Effector memory CD4-positive, alpha-beta T cell (primary cell): ENCODE data around the gene PLEKHM3.

Experiments used
- DNase-seq, 3 donors: peaks; one replicate each; pipeline ENCODE4 v3.0.0-alpha.2; 2020
- H3K27ac ChIP-seq: 2 replicates; pipeline ENCODE4 v1.7.0; 2013; ENCODE audit warnings: mild to moderate bottlenecking, low read length, moderate library complexity; ENCODE audit not compliant: insufficient read depth, poor library complexity, severe bottlenecking
- H3K27me3 ChIP-seq: replicated peaks from 2 replicates; pipeline ENCODE4 v1.7.0; 2013; ENCODE audit warnings: mild to moderate bottlenecking, low read length; ENCODE audit not compliant: insufficient read depth, control insufficient read depth, poor library complexity, severe bottlenecking
- H3K36me3 ChIP-seq: 2 replicates; pipeline ENCODE4 v1.7.0; 2013; ENCODE audit warnings: mild to moderate bottlenecking, low read length, moderate library complexity; ENCODE audit not compliant: control insufficient read depth, insufficient read depth
- H3K4me1 ChIP-seq: 2 replicates; pipeline ENCODE4 v1.7.0; 2013; ENCODE audit warnings: low read length, mild to moderate bottlenecking; ENCODE audit not compliant: control insufficient read depth, insufficient read depth, poor library complexity, severe bottlenecking
- H3K4me3 ChIP-seq: 2 replicates; pipeline ENCODE4 v1.7.0; 2013; ENCODE audit warnings: low read length, low read depth, mild to moderate bottlenecking; ENCODE audit not compliant: insufficient read depth, poor library complexity, severe bottlenecking
- H3K9me3 ChIP-seq: 2 replicates; pipeline ENCODE4 v1.7.0; 2013; ENCODE audit warnings: mild to moderate bottlenecking, low read length, moderate library complexity; ENCODE audit not compliant: control insufficient read depth

PLEKHM3 gene

DNA sequence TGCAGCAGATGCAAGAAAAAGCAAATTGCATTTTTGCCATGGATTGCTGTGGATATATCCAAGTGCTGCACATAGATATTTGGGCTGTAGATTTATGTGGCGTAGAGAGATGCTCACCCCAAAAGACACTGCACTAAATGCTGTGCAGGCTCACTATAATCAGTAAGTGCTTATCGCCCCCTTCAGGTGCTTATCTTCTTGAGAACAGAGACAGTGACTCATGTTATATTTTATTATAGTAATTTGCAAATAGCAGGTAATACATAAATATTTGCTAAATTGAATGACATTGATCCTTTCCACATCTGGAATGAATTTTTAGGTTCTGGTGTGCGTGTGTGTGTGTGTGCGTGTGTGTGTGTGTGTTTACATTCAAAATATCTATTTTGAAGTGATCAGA is 36.8 kb upstream of the PLEKHM3 start:
- DNase-seq, result no peak
- H3K27me3 ChIP-seq, result no peaks in the 10 kb centered on the region

DNA sequence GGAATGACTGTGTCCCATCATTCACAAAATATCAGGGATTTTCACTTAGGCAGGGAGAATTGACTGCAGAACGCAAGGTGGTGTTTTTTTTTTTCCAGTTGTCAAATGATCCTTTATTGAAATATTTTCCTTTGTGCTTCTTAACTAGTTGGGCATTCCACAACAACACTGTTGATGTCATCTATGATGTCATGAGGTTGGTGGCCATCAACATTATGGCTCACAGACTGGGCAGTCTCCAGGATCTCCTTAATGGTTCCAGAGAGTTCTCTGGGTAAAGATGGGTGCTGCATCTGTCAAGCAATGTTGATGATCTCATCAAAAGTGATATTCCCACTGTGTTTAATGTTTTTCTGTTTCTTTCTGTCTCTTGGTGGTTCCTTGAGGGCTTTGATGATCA is 31.8 kb upstream of the PLEKHM3 start:
- no peaks in the 10 kb centered on the region for H3K27me3 ChIP-seq
- no peak overlapping the region for H3K27ac ChIP-seq
- no peak overlapping the region for H3K4me3 ChIP-seq
- no peaks in the 10 kb centered on the region for H3K9me3 ChIP-seq
- no peaks in the 10 kb centered on the region for H3K4me1 ChIP-seq
- H3K36me3 ChIP-seq, result no peaks in the 10 kb centered on the region
- DNase-seq, result no peak

More for the DNA sequence above, 36.8 kb upstream of the PLEKHM3 start:
- Histone ChIP-seq H3K9me3 (no peaks in the 10 kb centered on the region), H3K27ac (no peak overlapping the region), H3K36me3 (no peaks in the 10 kb centered on the region), H3K4me1 (no peaks in the 10 kb centered on the region), H3K4me3 (no peak overlapping the region)

DNA sequence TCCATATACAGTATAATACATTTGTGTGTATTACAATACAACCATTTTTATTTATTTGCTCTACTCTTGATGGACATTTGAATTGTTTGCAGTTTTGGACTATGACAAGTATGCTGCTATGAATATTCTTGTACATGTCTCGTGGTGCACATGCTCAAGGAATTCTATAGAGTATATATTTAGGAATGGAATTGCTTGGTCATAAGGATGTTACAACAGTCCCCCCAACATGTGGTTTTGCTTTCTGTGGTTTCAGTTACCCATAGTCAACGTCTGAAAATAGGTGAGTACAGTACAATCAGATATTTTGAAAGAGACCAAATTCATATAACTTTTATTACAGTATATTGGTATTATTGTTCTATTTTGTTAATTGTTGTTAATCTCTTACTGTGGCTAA is 24.1 kb upstream of the PLEKHM3 start:
- no peak overlapping the region for H3K27ac ChIP-seq
- DNase-seq, result no peak
- H3K9me3 ChIP-seq, result no peaks in the 10 kb centered on the region
- H3K27me3 ChIP-seq, result no peaks in the 10 kb centered on the region
- H3K36me3 ChIP-seq, result no peaks in the 10 kb centered on the region
- no peaks in the 10 kb centered on the region for H3K4me1 ChIP-seq
- no peak overlapping the region for H3K4me3 ChIP-seq

DNA sequence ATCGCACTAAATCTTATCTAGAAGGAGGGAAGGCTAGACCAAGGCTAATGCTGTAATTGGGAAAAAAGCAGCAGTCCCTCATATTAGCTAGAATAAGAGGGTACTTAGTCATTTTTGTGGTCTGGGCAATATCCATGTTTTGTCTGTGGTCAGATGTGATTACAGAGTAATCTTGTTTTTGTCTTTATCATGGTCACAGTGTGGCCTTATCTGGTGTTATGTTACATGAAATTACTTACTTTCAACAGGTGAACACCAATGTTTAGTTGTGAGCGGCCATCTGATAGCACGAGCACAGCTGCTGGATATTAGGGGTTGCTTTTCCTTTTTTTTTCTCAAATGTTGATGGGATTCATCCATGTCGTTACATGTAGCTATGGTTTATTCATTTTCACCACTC is 23.7 kb upstream of the PLEKHM3 start:
- Histone ChIP-seq H3K4me3 (no peak overlapping the region), H3K4me1 (no peaks in the 10 kb centered on the region), H3K9me3 (no peaks in the 10 kb centered on the region), H3K27me3 (no peaks in the 10 kb centered on the region), H3K27ac (no peak overlapping the region), H3K36me3 (no peaks in the 10 kb centered on the region)
- DNase-seq, result no peak

DNA sequence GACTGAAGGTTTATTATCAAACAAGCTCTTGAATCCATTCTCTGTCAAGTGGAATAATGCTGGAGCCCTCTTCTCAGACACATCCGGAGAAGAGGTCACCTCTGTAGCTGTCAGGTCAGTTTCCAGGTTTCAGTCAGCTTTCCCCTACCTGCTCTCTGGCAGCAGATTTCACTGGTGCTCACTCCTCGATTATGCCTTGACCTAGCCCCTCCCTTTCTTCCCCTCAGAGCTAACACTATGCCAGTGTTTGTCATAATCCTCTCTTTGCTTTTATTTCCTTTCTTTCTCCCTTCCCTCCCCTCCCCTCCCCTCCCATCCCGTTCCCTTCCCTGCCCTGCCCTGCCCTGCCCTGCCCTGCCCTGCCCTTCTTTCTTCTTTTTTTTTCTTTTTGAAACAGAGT is 22.5 kb upstream of the PLEKHM3 start:
- no peak overlapping the region for H3K4me3 ChIP-seq

DNA sequence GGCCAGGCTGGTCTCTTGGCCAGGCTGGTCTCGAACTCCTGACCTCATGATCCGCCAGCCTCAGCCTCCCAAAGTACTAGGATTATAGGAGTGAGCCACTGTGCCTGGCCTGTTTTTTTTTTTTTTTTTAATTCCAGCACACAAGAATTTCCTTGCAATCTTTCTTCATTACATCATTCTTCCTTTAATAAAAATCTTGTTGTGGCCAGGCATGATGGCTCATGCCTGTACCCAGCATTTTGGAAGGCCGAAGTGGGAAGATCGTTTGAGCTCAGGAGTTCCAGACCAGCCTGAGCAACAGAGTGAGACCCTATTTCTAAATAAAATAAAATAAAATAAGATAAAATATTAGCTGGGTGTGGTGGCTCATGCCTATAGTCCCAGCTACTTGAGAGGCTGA is 21.4 kb upstream of the PLEKHM3 start:
- Histone ChIP-seq H3K4me1 (no peaks in the 10 kb centered on the region), H3K27me3 (no peaks in the 10 kb centered on the region), H3K27ac (no peak overlapping the region), H3K36me3 (no peaks in the 10 kb centered on the region), H3K9me3 (no peaks in the 10 kb centered on the region), H3K4me3 (no peak overlapping the region)
- DNase-seq, result no peak

More for the DNA sequence above, 22.5 kb upstream of the PLEKHM3 start:
- Histone ChIP-seq H3K36me3 (no peaks in the 10 kb centered on the region), H3K27ac (no peak overlapping the region), H3K9me3 (no peaks in the 10 kb centered on the region), H3K4me1 (no peaks in the 10 kb centered on the region), H3K27me3 (no peaks in the 10 kb centered on the region)
- DNase-seq, result no peak

DNA sequence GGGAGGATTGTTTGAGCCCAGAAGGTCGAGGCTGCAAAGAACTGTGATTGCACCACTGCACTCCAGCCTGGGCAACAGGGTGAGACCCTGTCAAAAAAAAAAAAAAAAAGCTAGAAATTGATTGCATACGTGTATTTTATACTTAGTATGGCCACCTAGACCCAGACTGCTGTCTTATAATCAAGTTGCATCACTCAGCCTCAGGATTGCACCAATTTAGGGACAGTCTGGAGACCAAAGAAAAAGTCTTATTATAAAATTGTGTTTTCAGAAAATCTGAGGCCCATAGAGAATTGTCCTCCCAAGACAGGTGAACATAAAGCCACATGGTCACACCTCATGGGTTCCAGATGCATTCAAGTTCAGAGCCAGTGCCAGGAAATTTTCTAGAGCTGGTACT is 17.1 kb upstream of the PLEKHM3 start:
- DNase-seq, result no peak
- H3K27ac ChIP-seq, result no peak overlapping the region
- no peaks in the 10 kb centered on the region for H3K9me3 ChIP-seq
- H3K4me1 ChIP-seq, result no peaks in the 10 kb centered on the region
- H3K36me3 ChIP-seq, result no peaks in the 10 kb centered on the region
- H3K27me3 ChIP-seq, result no peaks in the 10 kb centered on the region
- H3K4me3 ChIP-seq, result no peak overlapping the region

DNA sequence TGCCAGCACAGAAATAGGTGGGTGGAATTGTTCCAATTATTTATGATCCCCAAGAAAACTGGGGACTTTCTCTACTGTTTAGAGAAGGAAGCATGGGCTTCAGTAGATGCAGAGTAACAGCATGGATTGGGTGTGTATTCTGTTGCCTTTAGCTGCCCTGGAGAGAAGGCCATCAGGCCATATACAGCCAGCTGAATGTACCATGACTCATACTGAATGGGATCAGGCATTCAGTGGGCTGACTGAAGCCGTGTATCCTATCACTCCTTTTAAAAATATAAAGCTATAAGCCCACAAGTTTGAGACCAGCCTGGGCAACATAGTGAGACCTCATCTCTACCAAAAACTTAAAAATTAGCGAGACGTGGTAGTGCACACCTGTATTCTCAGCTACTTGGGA is 16.7 kb upstream of the PLEKHM3 start:
- no peak overlapping the region for H3K27ac ChIP-seq
- no peaks in the 10 kb centered on the region for H3K27me3 ChIP-seq
- H3K9me3 ChIP-seq, result no peaks in the 10 kb centered on the region
- no peak for DNase-seq
- no peak overlapping the region for H3K4me3 ChIP-seq
- no peaks in the 10 kb centered on the region for H3K36me3 ChIP-seq
- no peaks in the 10 kb centered on the region for H3K4me1 ChIP-seq

DNA sequence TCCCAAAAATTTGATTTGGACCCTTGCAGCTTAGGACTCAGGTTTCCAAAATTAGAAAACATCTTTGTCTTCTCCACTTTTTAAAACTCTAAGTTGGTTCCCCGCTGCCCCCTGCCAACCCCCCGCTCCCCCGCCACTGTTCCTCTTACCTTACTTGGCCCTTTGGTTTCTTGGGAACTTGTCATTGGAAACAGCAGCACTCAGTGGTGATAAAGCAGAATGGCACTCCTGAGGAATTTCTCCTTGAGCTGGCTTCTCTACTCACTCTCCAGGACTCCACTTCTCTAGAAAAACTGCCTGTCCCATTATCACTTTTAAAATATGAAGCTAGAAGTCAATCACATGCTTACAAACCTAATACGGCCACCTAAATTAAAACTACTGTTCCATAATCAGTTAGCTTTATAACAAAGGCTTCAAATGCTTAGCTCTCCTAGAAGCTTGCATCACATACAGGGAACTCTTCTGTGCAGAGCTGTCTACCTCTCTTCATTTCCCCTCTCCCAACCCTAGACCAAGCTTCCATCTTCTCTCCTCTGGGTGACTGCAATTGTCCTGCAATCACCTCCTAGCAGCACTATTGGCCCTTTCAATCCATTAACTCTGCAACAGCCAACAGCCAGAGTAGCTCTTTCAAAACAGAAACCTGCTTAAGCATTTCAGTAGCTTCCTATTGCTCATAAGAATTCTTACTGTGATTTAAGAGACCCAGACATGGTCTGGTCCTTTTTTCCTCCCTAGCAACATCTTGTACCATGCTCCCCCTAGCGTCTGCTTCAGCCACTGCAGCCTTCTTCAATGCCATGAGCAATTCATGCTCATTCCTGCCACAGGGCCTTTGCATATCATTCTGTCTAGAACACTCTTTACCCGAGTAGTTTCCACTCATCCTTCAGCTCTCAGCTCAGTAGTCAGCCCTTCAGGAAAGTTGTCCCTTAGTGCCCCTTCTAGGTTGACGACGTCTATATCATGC is 15.2 kb upstream of the PLEKHM3 start:
- DNase-seq, result peak; percentile 8 to 45 (median 26)
- Histone ChIP-seq H3K27me3 (no peaks in the 10 kb centered on the region), H3K27ac (no peak overlapping the region), H3K4me1 (no peaks in the 10 kb centered on the region), H3K4me3 (no peak overlapping the region), H3K36me3 (no peaks in the 10 kb centered on the region), H3K9me3 (no peaks in the 10 kb centered on the region)

DNA sequence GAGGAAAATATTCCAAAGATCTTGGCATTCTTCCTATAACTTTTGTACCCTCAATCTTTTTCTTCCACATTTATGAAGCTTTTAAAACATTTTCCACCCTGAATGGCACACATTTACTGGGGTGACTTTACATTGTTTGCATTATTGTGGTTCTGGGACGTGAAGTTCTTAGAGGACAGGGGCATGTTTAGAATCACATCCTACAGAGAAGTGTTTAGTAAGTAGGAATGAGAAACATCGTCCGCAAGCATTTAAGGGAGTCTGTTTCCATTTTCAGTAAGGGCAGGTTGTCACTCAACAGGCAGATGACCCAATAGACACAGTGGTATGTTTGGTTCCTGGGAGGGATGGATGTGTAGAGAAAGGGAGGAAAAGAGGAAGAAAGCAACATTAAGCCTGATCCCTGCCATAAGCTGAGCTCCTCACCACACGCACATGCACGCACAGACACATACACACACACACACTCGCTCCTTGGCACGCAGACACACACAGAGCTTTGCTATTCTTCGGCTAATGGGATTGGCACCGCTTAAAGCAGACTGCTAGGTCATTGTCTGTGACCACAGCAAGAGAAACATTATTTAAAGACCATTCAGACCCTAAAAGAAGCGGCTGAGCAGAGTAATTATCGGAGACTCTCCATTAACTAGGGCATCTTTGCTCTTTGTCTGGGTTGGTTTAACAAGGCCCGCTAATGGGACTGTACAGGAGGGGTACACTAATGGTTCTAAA is 14.2 kb upstream of the PLEKHM3 start:
- Histone ChIP-seq H3K9me3 (no peaks in the 10 kb centered on the region), H3K27ac (no peak overlapping the region), H3K36me3 (no peaks in the 10 kb centered on the region), H3K4me3 (no peak overlapping the region), H3K4me1 (no peaks in the 10 kb centered on the region), H3K27me3 (no peaks in the 10 kb centered on the region)
- DNase-seq, result no peak
